Right ventricle myocardium superior (tissue), 1 donor: Measurements from ENCODE around the gene NLRP11. TPM values are rescaled to one million over a fixed set of nuclear protein-coding genes. Genes with fewer than 3 reads are reported as not detected.
"Not testable (repeated sequence)": the region's sequence is repeated elsewhere in the genome, so short reads cannot be mapped to it uniquely, and the experiment has no call there.

Source experiments
- ATAC-seq: fragments of 200-7000 bp; cut with Tn5 transposase; one replicate; pipeline ENCODE4 v1.9.1; 2020; ENCODE audit warnings: mild to moderate bottlenecking; ENCODE audit not compliant: poor library complexity
- DNase-seq: peaks from one replicate; pipeline ENCODE4 v3.0.0-alpha.2; 2020
- intact Hi-C: fragments of 100-400 bp; cut with DNase I; formaldehyde crosslinking; loops from one replicate; pipeline ENCODE4 v1.11.2; 2022
- total RNA-seq: library from RNA; stranded (reverse); fragmentation: NEBNext Ultra II Directional; extraction: Animal tissue kit (Norgen Biotek cat#: 25700); gene quantifications from one replicate; pipeline ENCODE4 v1.2.1, GENCODE V29; 2021
- donor health status: DM: no; HTN: yes; CAD: no; lungs with severe emphysema.

Gene NLRP11
- total RNA-seq, 1 donor from 2014 or later, result not detected

GRCh38 chr19:55801416-55801815 lies 30.4 kb downstream of the NLRP11 start:
- intact Hi-C loops, result no loop called here
- DNase-seq (no peak), ATAC-seq (no peak)

DNA sequence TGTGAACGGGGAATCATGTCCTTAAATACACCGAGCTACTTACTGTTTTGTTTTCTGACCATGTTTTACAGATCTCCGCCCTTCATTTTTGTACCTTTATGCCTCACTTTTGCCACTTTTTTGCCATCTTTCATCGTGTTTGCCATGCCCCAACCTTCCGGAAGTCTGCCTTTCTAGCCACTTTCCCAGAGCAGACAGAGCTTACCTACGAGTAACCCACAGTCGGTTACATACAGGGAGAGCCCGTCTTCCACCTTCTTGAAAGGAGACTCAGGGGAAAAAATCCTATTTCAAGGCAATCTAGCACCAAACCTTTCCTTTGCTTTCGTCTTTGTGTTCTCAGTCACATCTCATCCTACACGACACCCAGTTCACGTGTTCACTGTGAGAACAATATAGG lies 36.8 kb downstream of the NLRP11 start:
- no peak for DNase-seq
- no peak for ATAC-seq
- intact Hi-C loops, result no loop called here

GRCh38 chr19:55781112-55781511 lies 50.7 kb downstream of the NLRP11 start:
- DNase-seq, result no peak
- intact Hi-C loops, result no loop called here
- ATAC-seq, result no peak

DNA sequence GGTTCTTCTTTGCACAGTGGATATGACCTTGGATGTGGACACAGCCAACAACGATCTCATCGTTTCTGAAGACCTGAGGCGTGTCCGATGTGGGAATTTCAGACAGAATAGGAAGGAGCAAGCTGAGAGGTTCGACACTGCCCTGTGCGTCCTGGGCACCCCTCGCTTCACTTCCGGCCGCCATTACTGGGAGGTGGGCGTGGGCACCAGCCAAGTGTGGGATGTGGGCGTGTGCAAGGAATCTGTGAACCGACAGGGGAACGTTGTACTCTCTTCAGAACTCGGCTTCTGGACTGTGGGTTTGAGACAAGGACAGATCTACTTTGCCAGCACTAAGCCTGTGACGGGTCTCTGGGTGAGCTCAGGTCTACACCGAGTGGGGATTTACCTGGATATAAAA lies 53.5 kb downstream of the NLRP11 start:
- intact Hi-C loops, result no loop called here

DNA sequence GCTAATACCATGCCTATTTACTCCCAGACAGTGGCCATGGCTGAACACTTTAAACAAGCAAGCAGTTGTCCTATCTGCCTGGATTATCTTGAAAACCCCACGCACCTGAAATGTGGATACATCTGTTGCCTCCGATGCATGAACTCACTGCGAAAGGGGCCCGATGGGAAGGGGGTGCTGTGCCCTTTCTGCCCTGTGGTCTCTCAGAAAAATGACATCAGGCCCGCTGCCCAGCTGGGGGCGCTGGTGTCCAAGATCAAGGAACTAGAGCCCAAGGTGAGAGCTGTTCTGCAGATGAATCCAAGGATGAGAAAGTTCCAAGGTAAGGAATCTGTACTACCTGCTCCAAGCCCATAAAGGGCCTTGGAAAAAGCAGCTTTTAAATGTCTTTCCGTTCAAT lies 54.3 kb downstream of the NLRP11 start:
- ATAC-seq (no peak), DNase-seq (no peak)
- intact Hi-C loops, result no loop called here

More for the DNA sequence above, 53.5 kb downstream of the NLRP11 start:
- DNase-seq (no peak), ATAC-seq (no peak)

DNA sequence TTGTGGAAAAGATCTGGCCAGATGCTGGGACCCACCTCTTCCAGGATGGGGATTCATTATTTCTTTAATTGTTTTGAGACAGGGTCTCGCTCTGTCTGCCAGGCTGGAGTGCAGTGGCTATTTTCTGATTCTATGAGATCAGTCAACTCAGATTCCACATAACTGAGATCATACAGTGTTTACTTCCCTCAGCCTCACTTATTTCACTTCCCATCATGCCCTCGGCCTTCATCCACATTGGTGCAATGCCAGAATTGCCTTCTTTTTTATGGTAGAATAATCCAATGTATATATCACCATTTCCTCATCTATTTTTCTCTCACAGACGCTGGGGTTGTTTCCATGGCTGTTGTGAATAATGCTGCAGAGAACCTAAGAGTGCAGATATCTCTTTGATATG lies 62.2 kb downstream of the NLRP11 start:
- ATAC-seq, DNase-seq, intact Hi-C loops: not testable (repeated sequence)

GRCh38 chr19:55768818-55769217 lies 63.0 kb downstream of the NLRP11 start, which contains the start of gene RFPL4AL1:
RFPL4AL1 (plus strand) TSS chr19:55769118; CDS start chr19:55771805, 2,687 bp downstream.
- intact Hi-C loops, ATAC-seq, DNase-seq: not testable (repeated sequence)

- ATAC-seq (no peak), DNase-seq (no peak)
- intact Hi-C loops, result no loop called here
Measured at GRCh38 chr19:55766466-55766865, 65.3 kb downstream of the NLRP11 start.

DNA sequence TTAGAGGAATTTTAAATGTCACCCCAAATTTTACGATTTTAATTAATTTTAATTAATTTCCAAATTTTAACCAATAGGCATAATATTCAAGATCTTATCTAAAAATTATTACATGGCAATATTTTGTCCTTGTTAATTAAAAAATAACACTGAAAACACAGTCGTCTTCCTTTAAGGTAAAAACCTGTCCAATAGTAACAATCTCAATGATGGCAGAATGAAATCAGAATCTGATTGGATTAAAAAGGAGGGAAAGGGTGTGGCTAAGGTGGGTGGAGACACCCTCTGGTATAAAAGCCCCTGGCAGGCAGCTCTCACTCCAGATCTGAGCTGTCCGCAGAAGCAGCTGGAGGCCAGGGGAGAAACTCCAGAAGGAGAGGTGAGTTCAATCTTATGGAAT lies 73.0 kb downstream of the NLRP11 start, which contains the start of gene RFPL4A:
TSS of gene RFPL4A (plus strand) at position 301 of the 400 bp plus-strand sequence. CDS start 2,704 bp downstream, outside the sequence.
- intact Hi-C loops, ATAC-seq, DNase-seq: not testable (repeated sequence)

GRCh38 chr19:55756808-55757207 lies 75.0 kb downstream of the NLRP11 start:
- ATAC-seq, DNase-seq, intact Hi-C loops: not testable (repeated sequence)

DNA sequence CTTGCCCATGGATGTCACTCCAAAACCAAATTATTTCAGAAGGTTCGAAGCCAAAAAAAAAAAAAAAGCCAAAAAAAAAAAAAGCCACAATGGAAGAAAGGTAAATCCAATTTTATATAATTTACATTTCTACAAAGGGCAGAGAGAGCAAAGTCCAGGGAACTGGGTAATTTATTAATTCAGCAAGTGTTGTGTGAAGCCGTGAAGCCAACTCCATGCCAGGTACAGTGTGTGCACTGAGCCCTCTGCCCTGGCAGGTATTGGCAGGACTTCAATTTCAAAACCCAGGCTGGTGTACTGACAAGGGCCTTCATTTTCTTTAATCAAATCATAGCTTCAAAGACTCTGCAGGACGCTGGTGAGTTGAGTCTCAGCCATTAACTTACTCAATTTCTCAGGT lies 78.4 kb downstream of the NLRP11 start:
- no peak for ATAC-seq
- intact Hi-C loops, result no loop called here
- no peak for DNase-seq

- intact Hi-C loops, result no loop called here
- DNase-seq (no peak), ATAC-seq (no peak)
Measured at GRCh38 chr19:55750715-55751114, 81.1 kb downstream of the NLRP11 start.

DNA sequence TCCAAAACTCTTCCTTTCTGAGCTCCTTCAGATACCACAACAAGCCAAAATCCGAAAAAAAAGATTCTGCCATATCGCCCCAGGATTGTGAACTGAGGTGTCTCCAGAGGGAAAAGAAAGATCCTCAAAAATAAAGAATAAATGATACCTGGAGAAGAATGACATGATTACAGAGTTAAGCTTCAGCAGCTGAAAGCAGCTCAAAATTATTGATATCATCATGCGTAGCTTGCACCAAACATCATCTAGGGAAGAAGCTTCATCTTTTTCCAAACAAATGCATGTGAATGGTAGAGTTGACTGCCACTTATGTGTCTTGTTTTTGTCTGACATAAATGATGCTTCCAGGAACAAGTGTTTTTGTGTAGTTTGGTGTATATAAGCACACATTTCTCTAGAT lies 93.5 kb downstream of the NLRP11 start, which contains the start of gene NLRP9:
TSS of gene NLRP9 (minus strand) at position 101 of the 400 bp plus-strand sequence. CDS start at position 73, 28 bp downstream.
- DNase-seq (no peak), ATAC-seq (no peak)
- intact Hi-C loops, result no loop called here

Other genes starting within 250 kb of the NLRP11 start
- gene FIZ1, start 232.5 kb downstream of the NLRP11 start, total RNA-seq, result 13.0 TPM
- 17.5 TPM for gene ZNF524, start 231.7 kb downstream of the NLRP11 start, total RNA-seq
- gene ZNF865, start 226.4 kb downstream of the NLRP11 start, total RNA-seq, result 17.4 TPM
- 11.7 TPM for gene ZNF784, start 207.4 kb downstream of the NLRP11 start, total RNA-seq
- 11.9 TPM for gene ZNF580, start 191.0 kb downstream of the NLRP11 start, total RNA-seq
- 7.1 TPM for gene ZNF581, start 188.3 kb downstream of the NLRP11 start, total RNA-seq
- 20.5 TPM for gene CCDC106, start 183.8 kb downstream of the NLRP11 start, total RNA-seq
- gene U2AF2, start 177.0 kb downstream of the NLRP11 start, total RNA-seq, result 75.1 TPM
- gene EPN1, start 156.8 kb downstream of the NLRP11 start, total RNA-seq, result 223 TPM
- not detected for gene NLRP9, start 93.6 kb downstream of the NLRP11 start, total RNA-seq
- gene RFPL4A, start 72.9 kb downstream of the NLRP11 start, total RNA-seq, result not detected
- gene RFPL4AL1, start 62.9 kb downstream of the NLRP11 start, total RNA-seq, result not detected
- not detected for gene NLRP4, start 4.5 kb upstream of the NLRP11 start, total RNA-seq
- gene NLRP13, start 100.3 kb upstream of the NLRP11 start, total RNA-seq, result not detected
- gene NLRP8, start 115.8 kb upstream of the NLRP11 start, total RNA-seq, result not detected
- gene NLRP5, start 154.8 kb upstream of the NLRP11 start, total RNA-seq, result not detected